Suppressor macrophage (primary cell): ENCODE measurements around the gene OSBP2.

Source experiments
- DNase-seq, 4 experiments: peaks; one replicate each; pipeline ENCODE4 v3.0.0-alpha.2; 2020 to 2022

Gene OSBP2

GRCh38 chr22:30856741-30857502, 162.2 kb downstream of the OSBP2 start:
- DNase-seq = no peak

- no peak for DNase-seq
Measured at GRCh38 chr22:30857791-30858190, 163.1 kb downstream of the OSBP2 start.

GRCh38 chr22:30858976-30859713, 164.5 kb downstream of the OSBP2 start:
- no peak for DNase-seq

- DNase-seq = no peak
Measured at GRCh38 chr22:30859714-30860095, 165.0 kb downstream of the OSBP2 start.

- no peak for DNase-seq
Measured at GRCh38 chr22:30860176-30861105, 165.8 kb downstream of the OSBP2 start.

GRCh38 chr22:30861131-30861530, 166.5 kb downstream of the OSBP2 start:
- no peak for DNase-seq

GRCh38 chr22:30861688-30862552, 167.2 kb downstream of the OSBP2 start:
- DNase-seq = no peak

GRCh38 chr22:30863081-30863833, 168.6 kb downstream of the OSBP2 start:
- DNase-seq = no peak

GRCh38 chr22:30864441-30865420, 170.1 kb downstream of the OSBP2 start:
- no peak for DNase-seq

- no peak for DNase-seq
Measured at GRCh38 chr22:30865656-30866055, 171.0 kb downstream of the OSBP2 start.

- no peak for DNase-seq
Measured at GRCh38 chr22:30866216-30866615, 171.5 kb downstream of the OSBP2 start.

- DNase-seq = no peak
Measured at GRCh38 chr22:30866811-30867271, 172.2 kb downstream of the OSBP2 start.

- no peak for DNase-seq
Measured at GRCh38 chr22:30867746-30868662, 173.3 kb downstream of the OSBP2 start.

GRCh38 chr22:30868663-30869385, 174.2 kb downstream of the OSBP2 start:
- peak in 1 of 4 experiments; percentile 12 for DNase-seq

- no peak for DNase-seq
Measured at GRCh38 chr22:30869667-30870395, 175.2 kb downstream of the OSBP2 start.

- DNase-seq = no peak
Measured at GRCh38 chr22:30870451-30871345, 176.0 kb downstream of the OSBP2 start.
